Measurements from ENCODE around the gene SLC35B2.
"Not testable (repeated sequence)": the region's sequence is repeated elsewhere in the genome, so short reads cannot be mapped to it uniquely, and the experiment has no call there.

Gene SLC35B2

GRCh38 chr6:44232676-44233566 lies 24.4 kb downstream of the SLC35B2 start:
- DNase-seq: no peak

DNA sequence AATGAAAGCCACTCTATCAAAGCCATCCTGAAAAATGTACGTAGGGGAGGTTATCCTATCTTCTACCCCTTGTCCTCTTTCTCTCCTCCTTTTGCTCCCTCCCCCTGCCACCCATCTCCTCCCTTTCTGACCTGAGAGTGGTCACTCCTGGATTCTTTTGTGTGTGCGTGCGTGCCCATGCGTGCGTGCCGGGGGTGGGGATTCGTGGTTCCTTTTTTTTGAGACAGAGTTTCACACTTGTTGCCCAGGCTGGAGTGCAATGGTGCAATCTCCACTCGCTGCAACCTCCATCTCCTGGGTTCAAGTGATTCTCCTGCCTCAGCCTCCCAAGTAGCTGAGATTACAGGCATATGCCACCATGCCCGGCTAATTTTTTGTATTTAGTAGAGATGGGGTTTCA lies 25.9 kb downstream of the SLC35B2 start:
- not testable (repeated sequence) for DNase-seq

GRCh38 chr6:44230034-44230675 lies 27.2 kb downstream of the SLC35B2 start:
- no peak for DNase-seq

DNA sequence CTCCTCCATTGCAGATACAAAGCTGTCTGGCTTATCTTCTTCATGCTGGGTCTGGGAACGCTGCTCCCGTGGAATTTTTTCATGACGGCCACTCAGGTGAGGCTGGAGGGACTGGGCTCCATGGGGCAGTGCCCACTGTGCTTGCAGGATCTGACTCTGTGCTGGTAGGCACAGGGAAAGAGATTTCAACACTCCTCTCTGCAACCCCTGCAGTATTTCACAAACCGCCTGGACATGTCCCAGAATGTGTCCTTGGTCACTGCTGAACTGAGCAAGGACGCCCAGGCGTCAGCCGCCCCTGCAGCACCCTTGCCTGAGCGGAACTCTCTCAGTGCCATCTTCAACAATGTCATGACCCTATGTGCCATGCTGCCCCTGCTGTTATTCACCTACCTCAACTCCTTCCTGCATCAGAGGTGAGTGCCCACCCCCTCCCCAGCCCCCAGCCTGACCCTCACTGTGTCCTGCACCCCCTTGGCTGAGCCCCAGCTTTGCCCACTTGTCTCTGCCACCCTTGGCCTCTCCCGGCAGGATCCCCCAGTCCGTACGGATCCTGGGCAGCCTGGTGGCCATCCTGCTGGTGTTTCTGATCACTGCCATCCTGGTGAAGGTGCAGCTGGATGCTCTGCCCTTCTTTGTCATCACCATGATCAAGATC lies 27.8 kb downstream of the SLC35B2 start:
- no peak for DNase-seq

DNA sequence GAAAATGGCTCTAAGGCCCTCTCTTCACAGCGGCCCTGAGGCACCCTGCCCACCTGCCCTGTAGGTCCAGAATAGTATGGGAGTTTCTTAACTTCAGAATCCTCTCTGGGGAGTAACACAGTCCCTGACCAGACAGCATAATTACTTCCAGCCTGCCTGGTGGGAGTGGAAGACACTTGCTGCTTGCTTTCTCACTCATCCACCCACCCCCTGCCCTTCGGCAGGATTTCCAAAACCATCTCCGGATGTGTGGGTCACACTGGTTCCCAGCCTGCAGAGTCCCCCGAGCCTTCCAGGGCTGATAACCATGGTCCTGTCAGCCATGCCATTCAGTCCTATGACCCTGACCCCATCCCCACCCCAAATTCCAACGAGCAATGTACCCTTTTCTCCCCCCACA lies 28.5 kb downstream of the SLC35B2 start:
- no peak for DNase-seq

- DNase-seq: no peak
Observed at GRCh38 chr6:44228433-44228832, 28.9 kb downstream of the SLC35B2 start.

- no peak for DNase-seq
Observed at GRCh38 chr6:44228031-44228430, 29.3 kb downstream of the SLC35B2 start.

GRCh38 chr6:44227148-44227793 lies 30.1 kb downstream of the SLC35B2 start:
- no peak for DNase-seq

GRCh38 chr6:44226368-44227147 lies 30.8 kb downstream of the SLC35B2 start:
- DNase-seq: no peak

DNA sequence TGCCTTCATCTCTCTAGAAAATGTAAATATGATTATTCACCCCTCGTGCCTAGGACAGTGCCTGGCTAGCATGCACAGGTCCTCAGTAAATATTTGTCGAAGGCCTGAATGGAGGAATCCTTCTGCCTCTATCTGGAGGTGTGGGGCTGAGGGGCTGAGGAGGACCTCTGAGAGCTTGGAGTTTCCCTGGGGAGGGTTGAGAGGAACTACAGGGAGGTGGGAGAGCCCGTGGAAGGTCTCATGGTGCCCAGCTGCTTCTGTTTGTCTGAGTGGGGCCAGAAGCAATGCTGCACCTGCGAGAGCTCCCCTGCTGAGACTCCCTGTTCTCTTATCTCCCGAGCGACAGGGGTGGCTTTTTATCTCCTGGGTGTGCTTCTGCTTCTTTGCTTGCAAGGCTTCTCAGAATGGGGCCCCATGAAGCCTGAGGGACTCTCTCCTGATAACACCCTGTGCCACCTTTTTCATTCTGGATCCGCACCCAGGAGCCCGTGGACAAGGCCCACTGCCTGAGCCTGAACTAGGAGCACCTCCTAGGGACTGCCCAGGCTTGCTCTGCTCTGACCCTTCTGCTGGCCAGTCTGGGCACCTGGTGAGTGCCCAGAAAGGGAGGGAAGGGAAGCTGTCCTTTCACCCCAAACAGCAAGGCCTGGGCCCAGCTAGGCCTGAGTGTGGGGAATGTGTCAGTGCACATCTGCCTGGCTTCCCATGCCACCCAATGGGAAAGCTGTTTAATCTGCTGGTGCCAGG lies 31.6 kb downstream of the SLC35B2 start:
- no peak for DNase-seq

DNA sequence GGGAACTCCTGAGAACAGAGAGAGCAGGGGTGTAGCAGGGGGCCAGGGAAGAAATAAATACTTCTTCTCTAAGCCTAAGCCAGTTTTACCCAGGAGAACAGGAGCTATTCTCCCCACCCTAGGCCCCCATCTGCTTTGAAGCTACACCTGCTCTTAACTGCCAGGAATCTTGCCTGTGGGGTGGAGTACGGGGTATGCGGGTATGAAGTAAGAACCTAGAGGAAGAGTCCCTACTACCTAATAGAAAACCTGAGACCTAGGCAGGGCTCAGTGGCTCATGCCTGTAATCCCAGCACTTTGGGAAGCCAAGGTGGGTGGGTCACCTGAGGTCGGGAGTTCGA lies 32.4 kb downstream of the SLC35B2 start:
- DNase-seq: no peak

DNA sequence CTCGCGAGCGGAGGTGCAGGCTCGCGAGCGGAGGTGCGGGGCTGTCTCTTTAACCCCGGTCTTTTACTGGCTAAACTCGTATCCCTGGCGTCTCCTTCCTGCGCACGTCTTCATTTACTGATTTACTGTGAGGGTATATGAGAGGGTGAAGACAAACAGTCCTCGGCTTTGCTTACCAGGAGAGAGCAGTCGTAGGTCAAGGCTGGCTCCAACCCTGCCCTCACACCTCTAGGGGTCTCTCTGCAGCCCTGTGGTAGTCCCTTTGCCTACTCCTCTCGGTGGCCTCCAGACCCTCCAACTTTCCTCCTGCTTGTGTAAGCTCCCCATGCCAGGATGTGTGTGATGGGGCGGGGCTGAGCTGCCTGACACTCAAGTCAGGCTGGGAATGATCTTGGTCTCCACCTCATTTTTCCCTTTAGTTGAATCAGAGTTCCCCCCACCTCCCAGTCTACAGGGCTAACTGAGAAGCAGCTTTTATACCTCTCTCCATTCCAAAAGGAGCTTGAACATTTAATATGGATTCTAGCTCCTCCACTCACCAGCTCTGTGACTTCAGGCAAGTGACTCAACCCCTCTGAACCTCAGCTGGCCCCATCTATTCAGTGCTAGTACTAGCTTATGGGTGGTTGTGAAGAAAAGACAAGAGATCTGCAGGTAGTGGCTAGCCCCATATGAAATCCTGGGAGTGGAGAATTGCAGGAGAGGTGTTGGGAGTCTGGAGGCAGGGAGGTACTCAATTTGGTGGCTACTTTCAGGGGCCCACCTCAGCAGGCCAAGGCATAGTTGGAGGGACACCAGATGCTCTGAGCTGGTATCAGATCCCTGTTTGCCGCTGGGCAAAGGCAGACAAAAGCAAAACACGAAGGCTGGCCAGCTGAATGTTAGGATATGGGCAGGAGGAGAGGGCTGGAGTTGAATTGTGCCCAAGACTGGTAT lies 33.0 kb downstream of the SLC35B2 start:
- no peak for DNase-seq

DNA sequence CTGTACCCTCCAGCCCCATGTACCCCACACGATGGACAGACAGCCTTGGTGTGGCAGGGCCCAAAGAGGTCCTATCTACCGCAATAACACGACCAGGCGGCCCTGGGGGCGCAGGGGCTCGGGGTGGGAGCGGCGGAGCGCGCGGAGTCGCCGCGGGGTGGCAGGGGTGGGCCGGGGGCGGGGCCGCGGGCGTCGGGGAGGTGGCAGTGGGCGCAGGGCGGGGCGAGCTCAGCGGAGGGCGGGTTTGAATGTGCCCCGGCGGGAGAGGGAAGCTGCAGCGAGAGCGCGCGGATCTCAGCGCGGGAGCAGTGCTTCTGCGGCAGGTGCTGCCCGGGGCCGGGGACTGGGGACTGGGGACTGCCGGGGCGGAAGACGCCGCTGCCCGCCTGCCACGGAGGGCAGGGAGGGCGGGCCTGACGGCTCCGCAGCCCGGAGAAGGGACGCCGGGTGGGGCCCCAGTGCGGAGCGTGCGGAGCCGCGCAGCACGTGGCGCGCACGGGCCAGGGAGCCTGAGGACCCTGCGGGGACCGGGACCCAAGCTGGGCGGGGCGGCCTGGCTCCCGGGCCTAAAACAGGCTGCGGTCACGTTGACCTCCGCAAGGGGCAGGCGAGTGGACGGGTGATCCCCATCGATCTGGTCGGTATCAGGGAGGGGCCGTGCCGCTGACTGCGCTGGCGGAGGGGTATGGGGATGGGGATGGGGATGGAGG lies 33.9 kb downstream of the SLC35B2 start, which contains the start of gene SLC29A1:
TSS of gene SLC29A1 (plus strand) at position 277 of the 710 bp plus-strand sequence. CDS start 3,719 bp downstream, outside the sequence.
- peak; percentile 74 for DNase-seq

GRCh38 chr6:44222486-44223318 lies 34.6 kb downstream of the SLC35B2 start:
- no peak for DNase-seq

DNA sequence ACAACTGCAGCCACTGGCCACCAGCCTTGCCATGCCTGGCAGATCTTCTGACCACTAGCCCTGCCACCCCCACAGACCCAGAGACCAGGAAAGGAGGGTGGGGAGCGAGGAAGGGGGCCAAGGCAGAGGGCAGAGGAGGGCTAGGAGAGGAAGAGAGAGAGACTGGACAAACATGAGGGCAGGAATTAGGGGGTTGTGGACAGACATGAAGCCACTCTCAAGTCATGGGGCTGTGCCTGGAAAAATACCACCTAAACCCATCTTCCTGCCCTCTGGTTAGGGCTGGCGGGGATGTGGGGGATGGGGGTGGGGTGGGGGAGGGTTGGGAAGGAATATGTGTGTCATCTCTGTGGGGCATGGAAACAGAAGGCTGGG lies 35.4 kb downstream of the SLC35B2 start:
- no peak for DNase-seq

DNA sequence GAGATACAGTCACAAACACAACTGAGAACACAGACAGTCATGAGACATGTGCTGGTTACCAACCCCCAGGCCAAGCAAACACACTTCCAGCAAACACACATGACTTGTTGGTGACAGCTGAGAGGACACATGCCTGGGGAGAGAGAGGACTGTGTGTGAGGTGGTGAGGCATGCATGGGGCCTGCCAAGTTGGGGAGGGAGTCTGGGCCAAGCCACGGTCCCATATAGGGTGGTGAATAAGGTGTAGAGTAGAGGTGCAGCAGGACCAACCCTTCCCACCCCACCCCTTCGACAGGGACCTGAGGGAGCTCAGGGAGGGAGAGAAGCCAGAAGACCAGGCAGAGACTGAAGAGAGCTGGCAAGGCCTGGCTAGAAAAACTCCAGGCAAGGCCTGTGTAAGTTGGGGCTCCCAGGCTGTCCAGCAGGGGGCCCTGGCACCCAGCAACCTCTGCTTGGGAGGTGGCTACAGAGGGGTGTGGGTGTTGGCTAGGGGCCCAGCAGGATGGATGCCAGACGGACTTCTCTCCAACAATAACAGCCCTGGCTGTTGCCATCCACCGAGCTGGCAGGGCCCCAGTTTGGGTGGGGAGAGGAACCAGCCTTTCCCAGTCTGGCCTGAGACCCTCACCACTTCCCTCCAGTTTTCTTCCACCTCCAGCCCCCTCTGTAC lies 35.9 kb downstream of the SLC35B2 start:
- DNase-seq: peak; percentile 60

- DNase-seq: no peak
Observed at GRCh38 chr6:44220913-44221290, 36.4 kb downstream of the SLC35B2 start.
